HuH-7 (cell line): ENCODE data around the gene RGS13.
"Not testable (repeated sequence)": the region's sequence is repeated elsewhere in the genome, so short reads cannot be mapped to it uniquely, and the experiment has no call there.

Experiments
- DNase-seq: peaks from one replicate; pipeline ENCODE4 v3.0.0; 2011; ENCODE audit warnings: low spot score

RGS13 gene

GRCh38 chr1:192675716-192676115, 39.8 kb downstream of the RGS13 start:
- no peak for DNase-seq

DNA sequence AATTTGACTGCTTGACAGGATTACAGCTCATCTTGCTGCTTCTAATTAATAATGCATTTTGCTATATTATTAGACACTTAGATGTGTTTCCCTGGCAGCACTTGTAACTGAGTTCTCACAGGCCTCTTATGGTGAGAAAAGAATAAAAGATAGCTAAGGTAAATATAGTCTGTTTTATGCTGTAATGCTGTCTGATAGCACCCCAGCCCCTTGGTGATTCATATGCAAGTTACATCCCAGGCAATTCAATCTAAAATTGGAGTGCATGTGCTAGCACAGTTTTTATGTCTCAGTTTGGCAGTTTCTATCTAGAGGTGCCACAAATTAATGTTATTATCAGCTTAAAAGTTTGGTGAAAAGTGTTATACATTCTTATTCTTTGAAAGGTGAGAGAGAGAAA, 42.2 kb downstream of the RGS13 start:
- DNase-seq, result no peak

DNA sequence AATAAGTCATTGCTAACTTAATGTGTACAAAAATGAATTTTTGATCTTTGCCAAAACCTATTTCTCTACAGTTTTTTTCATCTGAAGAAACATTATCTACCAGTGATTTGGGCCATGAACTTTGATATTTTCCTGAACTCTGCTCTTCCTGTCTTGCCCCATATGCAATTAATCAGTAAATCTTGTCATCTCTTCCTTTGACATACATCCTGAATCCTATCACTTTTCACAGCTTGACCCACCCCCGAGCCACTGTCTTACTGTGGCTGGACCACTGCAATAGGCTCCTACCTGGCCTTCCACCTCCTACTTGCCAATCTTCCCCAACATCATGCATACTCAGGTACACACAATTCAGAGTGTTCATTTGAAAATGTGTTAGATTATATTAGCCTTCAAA, 46.4 kb downstream of the RGS13 start:
- DNase-seq, result no peak

- not testable (repeated sequence) for DNase-seq
Observed at GRCh38 chr1:192683081-192683480, 47.1 kb downstream of the RGS13 start.

DNA sequence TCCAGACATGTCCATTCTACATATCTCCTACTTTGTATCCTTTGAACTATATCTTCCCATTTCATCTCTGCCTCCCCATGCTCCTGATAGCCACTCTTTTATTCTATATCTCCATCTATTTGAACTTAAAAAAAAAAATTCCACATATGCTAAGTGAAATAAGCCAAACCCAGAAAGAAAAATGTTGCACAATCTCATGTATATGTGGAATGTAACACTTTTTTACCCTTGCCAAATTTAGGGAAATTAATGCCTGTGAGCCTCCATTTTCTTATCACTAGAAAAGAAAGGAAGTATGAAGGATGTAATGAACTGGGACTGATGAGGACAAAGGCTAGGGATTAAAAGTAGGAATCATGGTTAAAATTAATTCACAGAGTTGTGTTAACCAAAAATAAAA, 53.5 kb downstream of the RGS13 start:
- no peak for DNase-seq

GRCh38 chr1:192691041-192691440, 55.1 kb downstream of the RGS13 start:
- DNase-seq, result no peak

DNA sequence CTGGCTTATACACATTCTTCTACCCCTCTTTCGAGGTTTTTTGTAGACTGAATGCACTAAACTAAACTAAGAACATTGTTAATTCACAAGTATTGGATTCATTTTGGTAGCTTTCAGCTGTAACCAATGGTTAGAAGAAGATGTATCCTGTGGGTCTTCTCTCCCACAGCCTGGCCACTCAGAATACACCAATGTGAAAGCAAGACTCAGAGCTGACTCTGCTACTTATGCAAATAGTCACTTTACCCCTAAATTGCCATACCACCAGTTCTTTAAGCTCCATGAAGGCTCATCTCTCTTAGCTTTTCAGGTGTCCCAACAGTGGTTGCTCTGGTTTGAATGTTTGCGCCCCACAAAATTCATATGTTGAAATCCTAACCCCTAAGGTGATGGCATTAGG, 60.1 kb downstream of the RGS13 start:
- DNase-seq, result no peak

- no peak for DNase-seq
Observed at GRCh38 chr1:192697771-192698170, 61.8 kb downstream of the RGS13 start.

GRCh38 chr1:192698731-192699130, 62.8 kb downstream of the RGS13 start:
- DNase-seq, result no peak

- peak; percentile 8 for DNase-seq
Observed at GRCh38 chr1:192700834-192701271, 64.9 kb downstream of the RGS13 start.

- no peak for DNase-seq
Observed at GRCh38 chr1:192702212-192702902, 66.4 kb downstream of the RGS13 start.

DNA sequence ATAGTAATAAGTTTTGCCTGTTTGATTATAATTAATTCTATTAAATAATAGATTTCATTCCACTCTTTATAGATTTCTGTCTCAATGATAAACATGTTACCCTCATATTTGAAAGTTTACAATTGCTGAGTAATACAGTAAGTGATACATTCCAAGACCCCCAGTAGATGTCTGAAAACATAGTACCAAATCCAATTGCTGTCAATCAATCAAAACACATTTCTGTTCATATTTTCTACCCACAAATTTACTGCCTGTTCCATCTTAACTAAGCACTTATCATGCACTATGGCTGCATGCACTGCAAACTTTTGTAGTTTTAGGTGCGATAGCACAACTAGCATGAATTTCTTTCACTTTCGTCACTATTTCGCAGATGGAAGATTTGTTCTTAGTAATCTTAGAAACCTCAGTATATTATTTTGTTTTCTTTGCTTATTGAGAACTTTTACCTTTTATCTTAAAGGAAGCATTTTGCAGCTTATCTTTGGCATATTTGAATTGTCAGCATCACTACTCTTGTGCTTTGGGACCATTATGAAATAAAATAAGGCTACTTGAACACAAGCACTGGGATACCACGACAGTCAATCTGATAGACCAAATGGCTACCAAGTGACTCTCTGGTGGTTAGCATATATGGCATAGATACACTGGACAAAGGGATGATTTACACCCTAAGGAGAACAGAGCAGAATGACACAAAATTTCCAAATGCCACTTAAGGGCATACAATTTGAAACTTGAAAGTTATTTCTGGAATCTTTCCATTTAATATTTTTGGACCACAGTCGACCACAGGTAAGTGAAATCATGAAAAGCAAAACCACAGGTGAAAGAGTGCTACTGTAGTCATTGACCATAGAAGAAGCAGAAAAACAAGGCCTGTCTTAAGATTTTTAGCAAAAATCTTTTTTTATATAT, 67.6 kb downstream of the RGS13 start:
- DNase-seq, result no peak

- DNase-seq, result no peak
Observed at GRCh38 chr1:192705510-192705909, 69.6 kb downstream of the RGS13 start.

DNA sequence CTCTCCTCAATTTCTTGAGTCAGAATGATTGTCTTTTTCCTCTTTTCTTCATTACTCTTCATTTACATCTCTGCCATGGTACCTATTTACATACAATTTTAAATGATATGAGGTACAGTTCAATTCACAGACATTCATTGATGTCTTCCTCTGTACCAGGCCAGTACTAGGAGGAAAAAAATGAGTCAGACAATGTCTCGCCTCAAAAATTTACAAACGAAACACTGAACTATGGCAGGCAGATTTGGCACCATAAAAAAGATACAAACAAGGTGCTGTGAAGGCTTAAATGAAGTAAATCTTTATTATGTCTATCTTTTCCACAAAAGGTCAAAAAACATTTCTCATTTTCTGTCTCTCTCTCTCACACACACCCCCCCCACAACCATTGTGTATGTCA, 71.0 kb downstream of the RGS13 start:
- no peak for DNase-seq

DNA sequence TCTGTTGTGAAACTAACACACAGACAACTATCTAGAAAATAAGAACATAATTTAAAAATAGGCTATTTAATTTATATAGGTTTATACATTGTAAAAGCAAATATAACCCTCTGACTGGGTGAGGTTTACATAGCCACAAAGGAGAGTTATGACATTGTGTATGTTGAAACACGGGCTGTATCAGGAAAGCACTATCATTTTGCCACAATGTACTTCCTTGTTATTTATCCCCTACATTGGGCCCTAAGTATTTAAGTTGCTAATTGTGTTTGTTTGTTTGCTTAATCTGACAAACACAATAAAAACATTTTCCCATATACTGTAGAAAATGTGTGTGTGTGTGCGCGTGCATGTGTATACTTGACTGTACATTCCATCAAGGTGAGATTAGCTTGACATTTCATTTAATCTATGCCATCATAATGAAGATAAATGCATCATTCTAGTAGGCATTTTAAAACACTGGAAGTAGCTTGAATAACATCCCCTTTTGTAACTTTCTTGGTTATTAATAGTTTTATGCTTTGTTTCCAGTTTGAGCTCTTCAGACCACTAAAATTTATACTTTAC, 72.1 kb downstream of the RGS13 start:
- DNase-seq, result peak; percentile 8

DNA sequence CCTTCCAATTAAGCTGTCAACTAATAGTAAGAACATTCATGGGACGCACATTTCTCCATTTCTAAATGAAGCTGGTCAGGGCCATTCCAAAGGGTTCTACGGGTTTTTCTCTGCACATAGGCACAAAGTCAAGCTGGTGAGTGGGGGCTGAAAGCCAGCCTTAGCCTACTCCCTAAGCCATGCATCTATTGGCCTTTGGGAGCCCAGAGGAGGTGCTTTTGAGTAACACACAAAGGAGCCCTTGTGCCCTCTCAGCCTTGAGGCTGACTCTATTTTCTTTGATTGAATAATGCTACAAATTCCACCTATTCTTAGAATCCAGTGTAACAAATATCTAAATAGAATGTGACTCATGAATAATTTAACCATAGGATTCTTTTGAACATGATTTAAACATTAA, 73.6 kb downstream of the RGS13 start:
- DNase-seq, result peak; percentile 8
